Cardiac muscle cell (in vitro differentiated cells and primary cell): ENCODE results near the gene ATP5F1E. TPM values are rescaled to one million over a fixed set of nuclear protein-coding genes. Genes with fewer than 3 reads are reported as not detected.

Source experiments
- DNase-seq, 2 donors: peaks; one replicate each; pipeline versions ENCODE4 v3.0.0 to v3.0.0-alpha.2; 2010 to 2017; ENCODE audit warnings: low read depth in 1 of 2, low spot score in 1 of 2
- H3K27ac ChIP-seq: fragments of 200-600 bp; sonication (generic); 2 replicates; pipeline ENCODE4 v1.5.1; 2016
- H3K27me3 ChIP-seq: fragments of 200-600 bp; sonication (generic); 2 replicates; pipeline ENCODE4 v1.6.0; 2016; ENCODE audit warnings: control low read depth
- H3K36me3 ChIP-seq: fragments of 200-600 bp; sonication (generic); 2 replicates; pipeline ENCODE4 v1.5.1; 2016; ENCODE audit warnings: control low read depth
- H3K4me1 ChIP-seq: fragments of 200-600 bp; sonication (generic); 2 replicates; pipeline ENCODE4 v1.8.1; 2017; ENCODE audit warnings: low read depth, mild to moderate bottlenecking, mixed run types
- H3K4me3 ChIP-seq: fragments of 200-600 bp; sonication (generic); 2 replicates; pipeline ENCODE4 v1.5.1; 2016; ENCODE audit warnings: mild to moderate bottlenecking
- H3K9me3 ChIP-seq: fragments of 200-600 bp; sonication (generic); 2 replicates; pipeline ENCODE4 v1.5.1; 2017; ENCODE audit warnings: low read depth, mild to moderate bottlenecking, control low read depth
- CTCF ChIP-seq: IDR thresholded peaks from 2 replicates; pipeline ENCODE4 v1.5.1; 2012; ENCODE audit warnings: low read depth, mild to moderate bottlenecking, low read length
- polyA plus RNA-seq: library from polyadenylated mRNA; unstranded; fragments of >200 nt; fragmentation: Nextera tagmentation; extraction: Ambion mirVana; gene quantifications from 2 replicates; pipeline ENCODE4 v1.2.1, GENCODE V29; 2016
- total RNA-seq: library from RNA; depleted of rRNA; stranded (reverse); fragments of >200 nt; gene quantifications from 2 replicates; pipeline ENCODE4 v1.2.3, GENCODE V29; 2016

The ATP5F1E gene
- total and polyA plus RNA-seq, 2 experiments from 2014 or later: 17.9 to 281 TPM

- H3K9me3 ChIP-seq: no peaks in the 10 kb centered on the region
- no peak for TF ChIP-seq CTCF
- peak; percentile 58 to 77 for DNase-seq
- H3K27ac ChIP-seq: peak overlapping the region; percentile 78
- H3K27me3 ChIP-seq: no peaks in the 10 kb centered on the region
- no peak overlapping the region for H3K4me3 ChIP-seq
- no peaks in the 10 kb centered on the region for H3K36me3 ChIP-seq
- H3K4me1 ChIP-seq: peaks cover 22% of the 10 kb centered on the region
Observed at GRCh38 chr20:59063358-59064213, 31.5 kb upstream of the ATP5F1E start.

GRCh38 chr20:59062081-59062480 is 29.9 kb upstream of the ATP5F1E start:
- Histone ChIP-seq H3K4me3 (no peak overlapping the region), H3K4me1 (peaks cover 22% of the 10 kb centered on the region), H3K27me3 (no peaks in the 10 kb centered on the region), H3K27ac (no peak overlapping the region), H3K9me3 (no peaks in the 10 kb centered on the region), H3K36me3 (no peaks in the 10 kb centered on the region)
- TF ChIP-seq CTCF: no peak
- DNase-seq: peak in 1 of 2 donors; percentile 16

- Histone ChIP-seq H3K36me3 (no peaks in the 10 kb centered on the region), H3K9me3 (no peaks in the 10 kb centered on the region), H3K27ac (no peak overlapping the region), H3K4me3 (no peak overlapping the region), H3K27me3 (peaks cover 7% of the 10 kb centered on the region), H3K4me1 (no peaks in the 10 kb centered on the region)
- TF ChIP-seq CTCF: peak; percentile 43
- peak in 1 of 2 donors; percentile 34 for DNase-seq
Observed at GRCh38 chr20:59055302-59055701, 23.2 kb upstream of the ATP5F1E start.

- no peak overlapping the region for H3K27ac ChIP-seq
- H3K27me3 ChIP-seq: peaks cover 7% of the 10 kb centered on the region
- no peak overlapping the region for H3K4me3 ChIP-seq
- no peaks in the 10 kb centered on the region for H3K36me3 ChIP-seq
- no peak for TF ChIP-seq CTCF
- no peak for DNase-seq
- no peaks in the 10 kb centered on the region for H3K9me3 ChIP-seq
- no peaks in the 10 kb centered on the region for H3K4me1 ChIP-seq
Observed at GRCh38 chr20:59051666-59052185, 19.6 kb upstream of the ATP5F1E start.

GRCh38 chr20:59050437-59050836 is 18.3 kb upstream of the ATP5F1E start:
- DNase-seq: no peak
- TF ChIP-seq CTCF: no peak
- H3K9me3 ChIP-seq: no peaks in the 10 kb centered on the region
- no peaks in the 10 kb centered on the region for H3K36me3 ChIP-seq
- H3K4me3 ChIP-seq: no peak overlapping the region
- H3K27ac ChIP-seq: no peak overlapping the region
- no peaks in the 10 kb centered on the region for H3K4me1 ChIP-seq
- peaks cover 7% of the 10 kb centered on the region for H3K27me3 ChIP-seq
